ENCODE results near the gene GALNT15. TPM values are rescaled to one million over a fixed set of nuclear protein-coding genes. Genes with fewer than 3 reads are reported as not detected.

GALNT15 gene
- total RNA-seq, 1 donor from 2014 or later = 0.17 TPM

GRCh38 chr3:16151109-16151508, 23.4 kb upstream of the GALNT15 start:
- Histone ChIP-seq H3K27me3 (ENCODE audit: control insufficient read depth, insufficient read depth, low read length) (no peaks in the 10 kb centered on the region), H3K36me3 (ENCODE audit: control insufficient read depth, insufficient read depth, low read length) (no peaks in the 10 kb centered on the region), H3K4me3 (ENCODE audit: low read depth, low read length) (no peak overlapping the region)
- no peak for TF ChIP-seq CTCF (IDR thresholded peaks at IDR 0.05; ENCODE audit: insufficient read depth, low read length, poor library complexity, severe bottlenecking)
- DNase-seq (ENCODE audit: low read depth) = no peak

GRCh38 chr3:16168211-16168610, 6.3 kb upstream of the GALNT15 start:
- Histone ChIP-seq H3K27me3 (ENCODE audit: control insufficient read depth, insufficient read depth, low read length) (no peaks in the 10 kb centered on the region), H3K4me3 (ENCODE audit: low read depth, low read length) (no peak overlapping the region), H3K36me3 (ENCODE audit: control insufficient read depth, insufficient read depth, low read length) (no peaks in the 10 kb centered on the region)
- no peak for DNase-seq (ENCODE audit: low read depth)
- no peak for TF ChIP-seq CTCF (IDR thresholded peaks at IDR 0.05; ENCODE audit: insufficient read depth, low read length, poor library complexity, severe bottlenecking)

GRCh38 chr3:16171009-16171408, 3.5 kb upstream of the GALNT15 start:
- TF ChIP-seq CTCF (IDR thresholded peaks at IDR 0.05; ENCODE audit: insufficient read depth, low read length, poor library complexity, severe bottlenecking) = no peak
- DNase-seq (ENCODE audit: low read depth) = no peak
- H3K27me3 ChIP-seq (ENCODE audit: control insufficient read depth, insufficient read depth, low read length) = no peaks in the 10 kb centered on the region
- H3K4me3 ChIP-seq (ENCODE audit: low read depth, low read length) = no peak overlapping the region
- H3K36me3 ChIP-seq (ENCODE audit: control insufficient read depth, insufficient read depth, low read length) = no peaks in the 10 kb centered on the region

- no peak overlapping the region for H3K4me3 ChIP-seq (ENCODE audit: low read depth, low read length)
- no peak for DNase-seq (ENCODE audit: low read depth)
Measured at GRCh38 chr3:16171825-16172224, 2.7 kb upstream of the GALNT15 start.

GRCh38 chr3:16173283-16174025, 1.0 kb upstream of the GALNT15 start:
- TF ChIP-seq CTCF (IDR thresholded peaks at IDR 0.05; ENCODE audit: insufficient read depth, low read length, poor library complexity, severe bottlenecking) = no peak
- H3K36me3 ChIP-seq (ENCODE audit: control insufficient read depth, insufficient read depth, low read length) = no peaks in the 10 kb centered on the region
- H3K4me3 ChIP-seq (ENCODE audit: low read depth, low read length) = no peak overlapping the region
- DNase-seq (ENCODE audit: low read depth) = no peak
- no peaks in the 10 kb centered on the region for H3K27me3 ChIP-seq (ENCODE audit: control insufficient read depth, insufficient read depth, low read length)

More at GRCh38 chr3:16171825-16172224, 2.7 kb upstream of the GALNT15 start:
- no peaks in the 10 kb centered on the region for H3K27me3 ChIP-seq (ENCODE audit: control insufficient read depth, insufficient read depth, low read length)
- no peaks in the 10 kb centered on the region for H3K36me3 ChIP-seq (ENCODE audit: control insufficient read depth, insufficient read depth, low read length)
- TF ChIP-seq CTCF (IDR thresholded peaks at IDR 0.05; ENCODE audit: insufficient read depth, low read length, poor library complexity, severe bottlenecking) = no peak

GRCh38 chr3:16174026-16174355, 489 bp upstream of the GALNT15 start:
- no peak for DNase-seq (ENCODE audit: low read depth)
- H3K36me3 ChIP-seq (ENCODE audit: control insufficient read depth, insufficient read depth, low read length) = no peaks in the 10 kb centered on the region

More at GRCh38 chr3:16174026-16174355, 489 bp upstream of the GALNT15 start:
- H3K4me3 ChIP-seq (ENCODE audit: low read depth, low read length) = no peak overlapping the region
- no peak for TF ChIP-seq CTCF (IDR thresholded peaks at IDR 0.05; ENCODE audit: insufficient read depth, low read length, poor library complexity, severe bottlenecking)
- no peaks in the 10 kb centered on the region for H3K27me3 ChIP-seq (ENCODE audit: control insufficient read depth, insufficient read depth, low read length)
